Upper lobe of left lung (tissue), 4 donors: ENCODE data around the gene DYNLT3.

Source experiments
- CTCF ChIP-seq, 6 experiments: fragments of 450-650 bp in 4 of 6; fragments of 200-600 bp in 2 of 6; sonication (generic) in 2 of 6; IDR thresholded peaks; one replicate each; pipeline ENCODE4 v1.5.1; 2016 to 2019; ENCODE audit warnings: antibody characterized with exemption in 6 of 6
- POLR2A ChIP-seq, 4 donors: fragments of 450-650 bp; IDR thresholded peaks; one replicate each; pipeline ENCODE4 v1.5.1; 2016 to 2017; ENCODE audit warnings: antibody characterized with exemption in 4 of 4, mild to moderate bottlenecking in 2 of 4

- TF ChIP-seq CTCF (IDR thresholded peaks at IDR 0.05) = no peak
- no peak for TF ChIP-seq POLR2A (IDR thresholded peaks at IDR 0.05)
Measured at GRCh38 chrX:37840931-37841330, 6.4 kb downstream of the DYNLT3 start.
